ENCODE data around the gene SLC35B1.

- TF ChIP-seq CTCF (IDR thresholded peaks at IDR 0.05; ENCODE audit: poor library complexity) (no peak), EZH2 (IDR thresholded peaks at IDR 0.05; ENCODE audit: borderline replicate concordance) (no peak), EZH2phosphoT487 (IDR thresholded peaks at IDR 0.05; ENCODE audit: low read depth, severe bottlenecking, unreplicated experiment) (no peak)
These were observed 9.1 kb upstream of the SLC35B1 start for GRCh38 chr17:49716668-49717364.
